SH-SY5Y (cell line): Measurements from ENCODE around the gene GNAI2.

ENCODE experiments used
- GATA2 ChIP-seq: IDR thresholded peaks from 2 replicates; pipeline ENCODE4 v1.6.1; 2011; ENCODE audit warnings: mild to moderate bottlenecking, low read depth, low read length
- GATA3 ChIP-seq: IDR thresholded peaks from 2 replicates; pipeline ENCODE4 v1.6.1; 2011; ENCODE audit warnings: low read depth, mild to moderate bottlenecking, low read length, moderate library complexity

DNA sequence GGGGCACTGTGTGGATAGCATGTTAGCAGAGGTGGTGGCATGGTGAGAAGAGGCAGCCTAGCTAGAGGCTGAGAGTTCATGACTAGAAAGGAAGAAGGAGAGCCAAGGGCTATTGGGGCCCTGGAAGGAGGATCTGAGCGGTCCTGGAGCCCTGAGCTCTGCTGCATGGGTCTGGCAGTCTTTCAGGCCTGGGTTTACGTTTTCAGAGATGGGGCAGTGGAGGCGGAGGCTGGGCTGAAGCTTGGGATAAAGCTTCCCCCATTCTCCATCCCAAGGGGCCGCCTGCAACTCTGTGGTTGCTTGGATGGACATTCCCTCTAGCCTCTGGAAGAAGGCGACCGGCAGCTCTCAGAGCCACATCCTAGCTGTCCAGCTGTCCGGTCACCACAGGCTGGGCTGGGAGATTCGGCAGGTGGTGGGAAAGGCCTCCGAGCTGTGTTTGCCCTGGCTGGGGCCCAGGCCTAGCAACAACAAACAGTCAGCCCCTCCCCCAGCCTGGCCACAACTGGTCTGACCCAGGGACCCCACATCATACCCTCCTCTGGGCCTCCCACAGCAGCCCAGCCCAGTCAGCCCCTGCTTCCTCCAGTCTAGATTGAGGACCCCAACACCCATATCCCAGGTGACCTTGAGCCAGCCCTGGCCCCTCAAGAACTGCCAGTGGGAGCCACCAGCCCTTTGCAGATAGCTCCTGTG is 32.7 kb upstream of the GNAI2 start:
- TF ChIP-seq GATA3 (no peak), GATA2 (no peak)
